ENCODE results near the gene ATP1B3.
"Not testable (repeated sequence)": the region's sequence is repeated elsewhere in the genome, so short reads cannot be mapped to it uniquely, and the experiment has no call there.

Gene ATP1B3

DNA sequence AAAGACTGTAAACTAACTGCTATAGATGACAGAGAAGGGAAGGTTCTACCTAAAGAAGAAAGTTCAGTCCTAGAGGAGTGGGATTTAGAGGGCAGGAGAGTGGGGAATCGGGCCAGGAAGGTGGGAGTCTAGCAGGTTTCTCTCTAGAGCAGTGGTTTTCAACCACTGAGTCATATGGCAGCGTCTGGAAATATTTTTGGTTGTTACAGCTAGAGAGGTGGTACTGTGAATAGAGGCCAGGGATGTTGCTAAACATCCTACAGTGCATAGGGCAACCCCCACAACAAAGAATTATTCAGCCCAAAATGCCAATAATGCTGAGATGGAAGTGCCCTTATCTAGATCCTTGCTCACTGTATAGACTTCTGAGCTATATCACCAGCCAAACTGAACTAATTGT lies 28.7 kb downstream of the ATP1B3 start:
- DNase-seq (ENCODE audit: low spot score), result no peak

- no peak for DNase-seq (ENCODE audit: low spot score)
Observed at GRCh38 chr3:141909408-141909807, 33.0 kb downstream of the ATP1B3 start.

DNA sequence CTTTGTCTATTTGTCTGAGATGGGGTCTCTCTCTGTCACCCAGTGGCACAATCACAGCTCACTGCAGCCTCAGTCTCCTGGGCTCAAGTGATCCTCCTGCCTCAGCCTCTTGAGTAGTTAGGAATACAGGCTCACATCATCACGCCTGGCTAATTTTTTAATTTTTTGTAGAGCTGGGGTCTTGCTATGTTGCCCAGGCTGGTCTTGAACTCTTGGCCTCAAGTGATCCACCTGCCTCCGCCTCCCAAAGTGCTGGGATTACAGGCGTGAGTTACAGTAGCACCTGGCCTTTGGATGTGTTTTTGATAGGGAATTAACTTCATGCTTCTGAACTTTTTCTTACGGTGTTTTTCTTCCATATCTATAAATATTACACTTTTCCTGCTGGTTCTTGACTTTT lies 33.5 kb downstream of the ATP1B3 start:
- not testable (repeated sequence) for DNase-seq (ENCODE audit: low spot score)

GRCh38 chr3:141913150-141913811 lies 36.8 kb downstream of the ATP1B3 start:
- DNase-seq (ENCODE audit: low spot score), result peak; percentile 59

DNA sequence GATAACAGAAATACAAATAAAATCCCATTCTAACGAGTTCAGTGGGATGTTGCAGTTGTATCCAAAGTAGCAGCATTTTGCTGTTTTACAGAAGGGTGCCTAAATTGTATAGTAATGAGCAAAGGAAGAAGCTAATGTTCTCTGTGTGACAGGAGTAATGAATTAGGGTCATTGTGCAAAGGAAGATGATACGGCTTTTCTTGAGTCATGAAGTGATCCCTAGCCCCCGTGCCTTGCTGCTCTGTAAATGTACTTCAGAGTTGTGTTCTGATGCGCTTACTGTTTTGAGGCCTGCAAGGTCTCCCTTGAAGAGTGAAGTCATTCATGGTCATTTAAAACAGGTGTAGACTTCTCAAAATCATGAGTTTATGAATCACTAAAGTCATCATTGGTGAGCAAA lies 37.9 kb downstream of the ATP1B3 start:
- no peak for DNase-seq (ENCODE audit: low spot score)

DNA sequence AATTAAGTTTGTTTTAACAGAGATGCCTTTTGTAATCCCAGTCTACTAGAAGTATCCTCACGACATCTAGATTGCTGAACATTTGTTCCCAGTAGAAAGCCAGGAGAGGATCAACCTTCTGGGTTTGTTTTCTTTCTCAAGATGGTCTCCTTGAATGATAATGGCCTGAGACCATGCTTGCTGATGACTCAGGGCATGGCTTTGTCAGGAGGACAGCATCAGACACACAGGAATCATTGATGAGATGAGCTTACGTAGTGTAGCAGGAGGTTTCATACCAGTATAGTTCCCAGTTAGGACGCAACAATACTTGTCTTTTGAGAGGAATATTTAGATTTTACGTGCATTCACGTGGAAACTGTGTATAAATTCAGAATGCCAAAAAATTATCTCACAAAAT lies 38.6 kb downstream of the ATP1B3 start:
- DNase-seq (ENCODE audit: low spot score), result no peak

DNA sequence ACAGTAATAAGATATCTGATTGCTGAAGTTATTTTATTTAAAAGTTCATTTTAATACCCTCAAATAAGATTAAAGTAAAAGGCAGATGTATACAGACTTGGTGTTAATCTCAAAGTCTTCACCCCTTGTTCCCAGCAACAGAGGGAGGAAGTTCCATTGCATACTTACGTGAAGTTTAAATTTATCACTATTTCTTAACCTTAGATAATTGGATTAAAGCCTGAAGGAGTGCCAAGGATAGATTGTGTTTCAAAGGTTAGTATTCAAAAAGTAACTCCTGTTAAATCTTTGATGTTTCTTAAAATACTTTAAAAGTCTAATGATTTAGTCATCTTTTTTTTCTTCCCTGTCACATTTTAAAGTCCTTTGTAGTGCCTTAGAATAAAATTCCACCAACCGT lies 39.3 kb downstream of the ATP1B3 start:
- no peak for DNase-seq (ENCODE audit: low spot score)

GRCh38 chr3:141920701-141921100 lies 44.3 kb downstream of the ATP1B3 start:
- DNase-seq (ENCODE audit: low spot score), result no peak

DNA sequence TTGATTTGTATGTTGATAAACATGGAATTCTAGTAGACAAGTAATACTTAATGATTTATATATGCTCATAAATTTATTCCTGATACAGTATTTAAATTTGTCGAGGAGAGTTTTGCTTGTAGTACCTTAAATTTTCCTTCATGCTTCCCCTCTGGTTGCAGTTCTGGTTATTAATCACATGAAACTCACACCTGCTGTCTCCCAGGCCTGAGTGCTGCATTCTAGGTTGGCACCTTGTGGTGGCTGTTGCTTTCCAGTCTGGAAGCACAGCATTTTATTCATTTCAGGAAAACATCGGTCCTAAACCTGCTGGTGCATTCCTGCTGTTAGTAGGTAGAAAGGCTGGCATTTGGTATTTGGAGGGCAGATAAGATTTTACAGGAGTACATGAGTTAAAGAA lies 44.9 kb downstream of the ATP1B3 start:
- no peak for DNase-seq (ENCODE audit: low spot score)

DNA sequence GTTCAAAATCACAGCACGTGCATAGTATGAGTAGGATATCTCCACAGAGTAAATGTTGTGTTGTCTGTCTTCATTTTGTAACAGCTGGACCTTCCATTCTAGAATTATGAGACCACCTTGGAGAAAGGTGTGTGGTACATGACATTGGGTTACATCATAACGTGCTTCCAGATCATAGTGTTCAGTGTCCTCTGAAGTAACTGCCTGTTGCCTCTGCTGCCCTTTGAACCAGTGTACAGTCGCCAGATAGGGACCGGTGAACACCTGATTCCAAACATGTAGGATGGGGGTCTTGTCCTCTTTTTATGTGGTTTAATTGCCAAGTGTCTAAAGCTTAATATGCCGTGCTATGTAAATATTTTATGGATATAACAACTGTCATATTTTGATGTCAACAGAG lies 49.2 kb downstream of the ATP1B3 start:
- not testable (repeated sequence) for DNase-seq (ENCODE audit: low spot score)

DNA sequence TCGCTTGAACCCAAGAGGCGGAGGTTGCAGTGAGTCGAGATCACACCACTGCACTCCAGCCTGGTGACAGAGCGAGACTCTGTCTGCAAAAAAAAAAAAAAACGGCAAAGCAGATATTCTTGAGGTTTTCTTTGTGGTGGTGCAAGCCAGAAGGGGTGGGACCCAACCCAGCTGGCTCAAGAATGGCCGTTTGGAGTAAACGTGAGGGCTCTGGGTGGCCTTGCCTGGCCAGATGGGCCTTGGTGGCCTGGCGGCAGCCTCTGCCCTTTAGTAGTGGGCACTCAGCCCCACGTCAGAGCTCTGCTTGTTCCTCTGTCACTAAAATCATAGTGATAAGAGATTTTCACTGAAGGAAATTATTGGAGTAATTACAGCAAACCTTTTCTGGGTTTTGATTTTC lies 50.5 kb downstream of the ATP1B3 start:
- no peak for DNase-seq (ENCODE audit: low spot score)

GRCh38 chr3:141928631-141929270 lies 52.3 kb downstream of the ATP1B3 start:
- DNase-seq (ENCODE audit: low spot score), result no peak

- no peak for DNase-seq (ENCODE audit: low spot score)
Observed at GRCh38 chr3:141929341-141929995, 53.0 kb downstream of the ATP1B3 start.

GRCh38 chr3:141930801-141931200 lies 54.4 kb downstream of the ATP1B3 start:
- DNase-seq (ENCODE audit: low spot score), result no peak

DNA sequence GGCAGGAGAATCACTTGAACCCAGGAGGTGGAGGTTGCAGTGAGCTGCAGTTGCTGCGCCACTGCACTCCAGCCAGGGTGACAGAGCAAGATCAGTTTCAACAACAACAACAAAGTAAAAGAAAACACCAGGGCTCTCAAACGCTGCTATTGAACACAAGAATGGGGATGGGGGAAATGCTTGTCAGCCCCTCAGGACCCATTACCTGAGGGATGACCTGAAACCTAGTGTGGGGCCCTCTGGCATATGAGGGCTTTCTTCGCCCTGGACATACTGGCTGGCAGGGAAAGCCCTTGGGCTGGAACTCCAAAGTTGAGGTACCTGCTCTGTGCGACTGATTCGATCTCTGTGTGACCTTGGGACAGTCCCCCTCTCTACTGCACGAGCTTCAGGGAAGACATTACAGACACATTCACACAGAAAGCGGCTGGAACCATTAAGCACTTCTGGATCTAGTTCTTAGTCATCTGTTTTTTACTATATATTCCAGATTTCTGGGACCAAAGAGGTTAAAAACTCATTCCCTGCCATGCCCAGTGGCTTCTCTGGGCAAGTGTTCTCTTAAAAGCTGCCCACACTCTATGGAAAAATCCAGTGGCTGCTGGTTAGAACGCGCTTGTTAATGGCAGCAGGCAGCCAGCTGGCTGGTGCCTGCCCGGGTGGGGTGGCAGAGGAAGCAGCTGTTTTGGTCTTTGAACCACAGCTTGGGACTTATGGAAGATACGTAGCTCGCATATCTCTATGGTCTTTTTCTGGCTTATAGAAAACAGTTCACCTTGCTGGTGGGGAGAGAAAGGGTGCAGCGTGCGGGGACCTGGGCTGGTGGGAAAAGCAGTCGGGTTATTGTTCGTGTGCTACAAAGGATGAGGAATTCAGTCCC lies 57.2 kb downstream of the ATP1B3 start:
- no peak for DNase-seq (ENCODE audit: low spot score)

GRCh38 chr3:141934354-141934753 lies 57.9 kb downstream of the ATP1B3 start:
- no peak for DNase-seq (ENCODE audit: low spot score)

DNA sequence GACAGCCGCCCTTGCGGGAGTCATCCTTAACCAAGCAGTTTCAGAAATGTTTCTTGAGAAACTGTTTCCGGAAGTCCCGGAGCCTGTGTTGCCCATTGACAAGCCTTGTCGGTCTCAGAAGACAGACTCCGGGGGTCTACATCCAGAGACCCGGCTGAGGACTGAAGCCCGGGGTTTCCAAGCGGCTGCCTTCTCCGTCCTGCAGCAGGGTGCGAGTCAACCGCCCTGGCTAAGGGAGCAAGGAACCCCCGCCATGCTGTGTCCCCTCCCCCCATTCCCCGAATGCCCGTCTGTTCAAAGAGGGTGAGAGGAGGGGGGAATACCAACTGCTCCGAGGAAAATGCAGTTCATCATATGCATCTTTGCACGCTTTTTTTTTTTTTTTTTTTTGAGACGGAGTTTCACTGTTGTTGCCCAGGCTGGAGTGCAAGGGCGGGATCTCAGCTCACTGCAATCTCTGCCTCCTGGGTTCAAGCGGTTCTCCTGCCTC lies 61.6 kb downstream of the ATP1B3 start:
- DNase-seq (ENCODE audit: low spot score), result no peak

- DNase-seq (ENCODE audit: low spot score), result no peak
Observed at GRCh38 chr3:141939759-141940158, 63.3 kb downstream of the ATP1B3 start.

DNA sequence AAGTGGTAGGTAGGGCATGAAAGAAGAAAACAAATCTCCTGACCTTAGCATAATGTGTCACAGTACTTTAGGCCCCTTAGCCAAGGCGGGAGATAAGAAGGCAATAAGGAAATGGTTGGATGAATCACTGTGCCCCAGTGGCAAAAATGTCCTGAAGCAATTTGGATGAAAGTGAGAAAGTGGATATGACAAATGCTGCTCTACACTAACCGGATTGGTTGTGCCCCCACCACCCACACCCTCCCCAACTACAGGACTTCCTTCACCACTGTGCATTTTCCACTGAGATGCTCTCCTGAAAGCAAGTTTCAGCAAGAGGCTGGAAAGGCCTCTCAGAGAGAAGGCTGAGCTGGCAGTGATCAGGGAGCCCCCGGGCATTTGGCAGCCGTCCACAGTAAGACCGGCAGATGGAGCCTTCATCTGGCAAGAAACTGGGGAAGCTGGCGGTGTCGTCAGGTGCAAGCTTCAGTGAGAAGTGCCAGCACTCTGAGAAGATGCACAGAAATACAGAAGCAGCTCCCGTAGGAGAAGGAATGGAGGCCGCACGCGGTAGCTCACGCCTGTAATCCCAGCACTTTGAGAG lies 63.8 kb downstream of the ATP1B3 start:
- DNase-seq (ENCODE audit: low spot score), result no peak

DNA sequence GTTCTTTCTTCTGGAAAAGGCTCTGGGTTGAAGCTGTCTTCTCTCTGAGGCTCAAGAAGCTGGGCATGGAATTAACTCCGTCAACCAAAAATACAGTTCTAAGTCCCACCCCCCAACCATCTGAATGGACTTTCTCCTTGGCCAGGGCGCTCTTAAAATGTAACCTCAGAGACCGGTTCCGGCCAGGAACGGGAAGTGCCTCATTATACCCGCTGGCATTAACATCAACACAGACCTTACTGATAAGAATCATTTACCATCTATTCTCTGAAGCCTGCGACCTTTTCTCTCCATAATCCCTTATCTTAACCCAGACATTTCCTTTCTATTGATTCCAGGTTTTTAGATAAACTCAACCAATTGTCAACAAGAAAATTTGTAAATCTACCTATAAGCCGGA lies 64.7 kb downstream of the ATP1B3 start:
- DNase-seq (ENCODE audit: low spot score), result no peak

GRCh38 chr3:141942006-141942405 lies 65.6 kb downstream of the ATP1B3 start:
- DNase-seq (ENCODE audit: low spot score), result no peak
